Pons (tissue), 1 donor: ENCODE data around the gene DYNAP.

Experiments used
- DNase-seq: peaks from one replicate; pipeline ENCODE4 v3.0.0-alpha.2; 2016; ENCODE audit warnings: low spot score

The DYNAP gene

GRCh38 chr18:54636217-54636616, 45.2 kb downstream of the DYNAP start:
- DNase-seq = no peak

DNA sequence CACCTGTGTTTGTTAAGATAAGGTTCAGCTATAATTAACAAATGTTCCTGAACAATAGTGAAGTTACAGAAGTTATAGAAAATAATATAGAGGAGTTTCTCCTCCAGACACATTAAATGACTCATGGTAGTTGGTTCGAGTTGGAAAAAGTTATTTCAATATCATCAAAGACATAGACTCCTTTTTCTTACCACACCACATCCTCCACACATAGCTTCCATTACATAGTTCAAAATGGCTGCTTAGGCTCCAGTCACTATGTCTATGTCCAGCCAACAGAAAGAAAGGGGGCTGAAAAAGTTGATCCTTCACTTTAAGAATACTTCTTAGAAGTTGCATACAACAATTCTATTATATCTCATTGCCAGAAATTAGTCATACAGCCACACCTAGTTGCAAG, 50.7 kb downstream of the DYNAP start:
- no peak for DNase-seq

DNA sequence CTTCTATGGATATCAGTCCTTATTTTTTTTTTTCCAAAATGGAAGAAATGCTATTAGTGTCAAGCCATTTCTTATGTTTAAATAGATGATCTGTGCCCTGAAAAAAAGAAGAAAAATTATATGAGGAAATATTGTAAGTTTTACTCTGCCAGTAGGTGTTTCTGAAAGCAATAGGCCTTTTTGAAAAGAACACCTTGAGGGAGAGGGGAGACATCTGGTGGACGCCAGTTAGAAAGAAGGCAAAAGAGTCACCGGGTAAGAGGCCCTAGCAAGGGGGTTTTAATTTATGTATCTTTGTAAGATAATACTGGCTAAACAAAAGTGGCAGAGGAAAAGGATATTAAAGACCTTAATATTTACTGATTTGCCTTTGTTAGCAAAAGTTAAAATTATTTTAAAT, 56.1 kb downstream of the DYNAP start:
- DNase-seq = no peak
